GM10847 (cell line): ENCODE measurements around the gene ACAP3.

ENCODE experiments used
- POLR2A ChIP-seq: IDR thresholded peaks from 2 replicates; pipeline ENCODE4 v1.6.1; 2011; ENCODE audit not compliant: insufficient read length; ENCODE audit errors: extremely low read depth

ACAP3 gene

DNA sequence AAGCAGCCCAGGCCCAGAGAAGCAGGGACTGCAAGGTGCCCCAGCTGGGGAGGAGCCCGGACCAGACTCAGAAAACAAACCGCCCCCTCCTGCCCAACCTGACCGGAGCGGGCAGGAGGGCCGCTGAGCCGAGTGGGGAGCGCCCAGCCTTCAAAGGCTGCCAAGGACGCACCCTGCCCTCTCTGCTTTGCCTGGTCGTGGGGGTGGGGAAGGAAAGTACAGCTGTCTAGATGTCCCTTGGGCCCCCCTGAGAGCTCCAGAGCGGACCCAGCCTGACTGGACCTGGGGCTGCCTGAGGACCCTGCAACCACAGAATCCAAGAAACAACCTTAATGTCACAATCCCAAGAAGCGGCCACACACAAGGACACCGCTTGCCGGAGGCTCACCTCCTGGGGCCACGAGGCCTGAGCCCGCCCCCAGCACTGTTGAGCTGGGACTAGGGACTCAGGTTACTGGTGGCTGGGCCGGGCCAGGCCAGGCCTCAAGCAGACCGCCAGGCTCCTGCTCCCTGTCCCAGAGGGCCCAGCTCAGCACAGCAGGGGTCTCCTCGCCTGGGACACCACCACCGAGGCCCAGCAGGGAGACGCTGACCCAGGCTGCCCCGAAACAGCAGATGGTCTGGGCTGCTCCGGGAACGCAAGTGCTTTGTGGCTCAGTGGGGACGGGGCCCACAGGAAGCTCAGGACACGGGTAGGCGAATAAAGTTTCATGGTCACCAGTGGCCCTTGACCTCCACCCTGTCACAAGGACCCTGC lies 40.1 kb upstream of the ACAP3 start:
- no peak for TF ChIP-seq POLR2A

DNA sequence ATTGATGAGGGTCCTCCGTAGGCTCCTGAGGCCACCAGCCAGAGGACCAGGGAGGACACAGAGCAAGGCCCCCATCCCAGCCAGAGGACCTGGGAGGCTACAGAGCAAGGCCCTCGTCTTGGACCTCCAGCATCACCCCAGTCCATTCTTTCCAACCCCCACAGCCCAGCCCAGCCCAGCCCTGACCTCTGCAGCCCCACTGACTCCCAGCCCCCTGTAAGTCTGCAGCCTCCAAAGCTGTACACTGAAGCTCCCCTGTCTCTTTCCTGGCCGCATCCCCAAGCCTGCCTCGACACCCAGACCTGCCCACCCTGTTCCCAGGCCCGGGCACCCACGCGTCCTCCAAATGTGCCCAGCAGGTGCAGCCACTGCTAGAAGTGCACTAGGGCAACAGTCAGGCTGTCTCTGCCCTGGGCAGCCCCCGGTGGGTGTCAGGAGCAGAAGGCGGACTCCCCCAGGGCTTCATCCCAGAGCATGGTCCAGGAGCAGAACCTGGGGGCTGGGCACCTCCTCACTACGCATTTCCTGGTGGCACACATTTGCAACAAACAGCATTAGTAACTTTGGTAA lies 39.4 kb upstream of the ACAP3 start:
- TF ChIP-seq POLR2A = no peak

DNA sequence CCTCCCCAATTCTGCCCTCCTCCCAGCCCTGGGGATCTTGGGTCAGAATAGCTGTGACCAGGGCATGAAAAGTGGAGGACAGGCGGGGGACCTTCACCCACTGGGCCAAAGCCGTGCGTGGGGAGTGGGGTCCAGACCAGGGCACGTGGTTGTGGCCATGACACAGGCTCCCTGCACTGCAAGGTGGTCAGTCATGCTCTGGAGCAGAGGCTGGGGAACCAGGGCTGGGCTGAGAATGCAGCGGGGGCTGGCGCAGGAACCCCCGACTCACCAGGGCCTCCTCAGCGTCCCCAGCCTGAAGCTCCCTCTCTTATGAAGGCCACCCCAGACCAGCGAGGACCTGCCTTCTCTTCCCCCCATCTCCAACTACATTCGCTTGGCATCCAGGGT lies 38.8 kb upstream of the ACAP3 start:
- TF ChIP-seq POLR2A = no peak

DNA sequence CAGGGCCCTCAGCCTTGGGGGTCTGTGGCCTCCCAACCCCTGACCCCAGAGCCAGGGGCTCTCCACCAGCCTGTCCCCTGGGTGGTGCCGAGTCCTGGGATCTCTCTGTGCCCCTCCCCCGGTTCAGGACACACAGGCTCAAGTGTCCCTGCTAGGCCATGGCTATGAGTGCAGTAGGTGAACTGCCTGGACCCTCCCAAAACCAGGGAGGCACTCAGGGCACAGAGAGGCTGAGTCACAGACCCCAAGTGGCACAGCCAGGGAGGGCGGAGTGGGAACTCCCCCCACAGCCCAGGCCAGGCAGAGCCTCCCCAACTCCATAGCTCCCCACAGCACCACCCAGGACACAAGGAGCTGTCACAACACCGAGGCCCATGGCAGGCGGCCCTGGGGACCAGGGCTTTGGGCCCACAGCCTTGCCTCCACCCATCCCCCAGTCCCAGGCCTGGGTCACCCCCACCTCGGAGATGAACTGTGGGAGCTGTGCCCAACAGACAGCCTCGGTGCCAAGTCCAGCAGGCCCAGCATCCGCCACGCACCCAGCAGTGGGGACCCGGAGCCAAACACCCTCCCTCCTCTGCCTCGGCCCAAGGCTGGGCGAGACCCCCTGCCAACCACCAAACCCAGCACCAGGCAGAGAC lies 38.2 kb upstream of the ACAP3 start:
- TF ChIP-seq POLR2A = no peak

DNA sequence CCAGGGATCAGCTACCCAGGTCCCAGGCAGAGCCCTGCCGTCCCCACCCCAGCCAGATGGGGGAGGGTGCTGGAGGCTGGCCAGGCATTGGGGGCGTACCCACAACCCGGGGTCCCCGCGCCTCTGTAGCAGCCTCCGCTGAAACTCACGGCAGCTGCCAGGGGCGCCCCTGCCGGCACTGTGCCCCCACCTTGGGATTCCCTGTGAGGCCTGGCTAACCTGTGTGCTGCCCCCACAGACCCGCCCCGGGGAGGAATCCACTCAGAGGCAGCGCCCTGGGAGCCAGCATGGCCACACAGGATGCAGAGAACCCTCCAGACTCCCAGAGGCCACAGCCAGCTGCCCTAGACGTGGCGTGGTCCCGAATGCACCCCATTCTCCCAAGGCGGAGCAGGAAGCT lies 37.7 kb upstream of the ACAP3 start:
- no peak for TF ChIP-seq POLR2A

DNA sequence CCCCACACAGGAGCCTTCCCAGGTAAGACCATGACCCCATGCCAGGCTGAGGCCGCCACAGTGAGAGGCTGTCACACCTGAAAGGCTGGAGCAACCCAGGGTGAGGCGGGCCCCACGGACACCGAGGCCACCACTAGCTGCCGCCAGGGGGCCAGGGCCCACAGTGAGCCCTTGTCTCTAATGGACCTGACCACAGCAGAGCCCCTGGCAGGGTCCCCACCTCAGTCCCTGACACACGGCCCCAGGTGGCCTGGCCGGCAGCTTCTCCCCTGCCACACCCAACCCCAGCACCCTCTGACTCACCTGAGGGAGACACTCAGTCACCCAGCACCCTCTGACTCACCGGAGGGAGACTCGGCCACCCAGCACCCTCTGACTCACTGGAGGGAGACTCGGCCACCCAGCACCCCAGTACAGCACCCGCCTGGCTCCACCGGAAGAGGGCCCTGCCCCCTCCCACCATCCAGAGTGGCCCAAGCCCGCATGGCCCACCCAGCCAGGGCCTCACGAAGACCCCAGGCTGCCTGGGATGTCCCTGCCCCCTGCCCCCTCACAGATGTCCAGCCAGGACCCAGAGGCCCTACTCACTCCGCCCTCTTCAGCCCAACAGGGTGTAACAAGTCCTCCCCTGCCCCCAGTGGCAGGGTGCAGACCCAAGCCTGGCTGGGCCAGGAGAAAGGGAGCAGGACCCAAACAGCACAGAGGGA lies 37.1 kb upstream of the ACAP3 start:
- no peak for TF ChIP-seq POLR2A

DNA sequence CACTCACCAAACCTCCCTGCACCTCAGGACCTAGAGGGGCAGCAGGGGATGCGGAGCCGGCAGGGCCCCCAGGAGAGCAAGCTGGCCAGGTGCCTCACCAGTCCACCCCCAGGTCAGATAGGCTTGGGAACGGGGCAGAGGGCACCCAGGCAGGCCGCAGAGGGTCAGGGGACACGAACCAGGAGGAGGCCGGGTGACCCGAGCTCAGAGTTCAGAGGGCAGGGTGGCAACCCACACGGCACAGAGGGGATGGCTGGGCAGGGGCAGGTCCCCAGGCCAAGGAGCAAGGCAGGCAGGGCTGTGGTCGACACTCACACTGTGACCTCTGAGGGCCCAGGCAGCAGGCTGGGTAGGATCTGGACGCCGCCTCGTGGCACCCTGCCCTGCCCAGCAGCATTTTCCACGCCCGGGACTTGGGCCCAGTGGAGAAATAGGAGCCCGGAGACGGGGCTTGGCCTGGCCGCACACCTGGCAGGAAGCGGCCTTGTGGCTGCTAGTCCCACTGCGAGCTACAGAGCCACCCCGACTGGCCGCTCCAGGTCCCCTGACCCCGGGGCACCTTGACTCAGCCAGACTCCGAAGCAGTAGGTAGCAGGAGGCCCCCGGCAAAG lies 36.2 kb upstream of the ACAP3 start:
- no peak for TF ChIP-seq POLR2A

DNA sequence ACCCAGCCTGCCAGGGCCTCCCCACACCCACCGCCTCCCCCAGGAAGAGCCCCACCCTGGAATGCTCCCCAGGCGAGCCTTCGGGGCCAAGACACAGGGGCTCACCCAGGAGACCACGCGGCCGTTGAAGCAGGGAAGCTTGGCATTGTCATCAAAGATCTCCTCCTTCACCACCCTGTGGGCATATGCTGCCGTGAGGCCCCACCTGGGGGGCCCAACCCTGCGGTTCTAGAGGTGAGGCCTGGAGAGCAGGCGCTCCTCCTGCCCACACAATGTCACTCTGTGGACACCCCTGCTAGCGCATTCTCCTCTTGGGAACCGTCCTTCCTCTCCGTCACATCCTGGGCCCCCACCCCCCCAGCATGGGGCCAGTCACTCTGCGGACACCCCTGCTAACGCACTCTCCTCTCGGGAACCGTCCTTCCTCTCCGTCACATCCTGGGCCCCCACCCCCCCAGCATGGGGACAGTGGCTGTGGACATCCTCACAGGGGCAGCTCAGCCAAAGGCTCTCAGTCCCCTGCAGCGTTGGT lies 34.9 kb upstream of the ACAP3 start:
- TF ChIP-seq POLR2A = no peak

DNA sequence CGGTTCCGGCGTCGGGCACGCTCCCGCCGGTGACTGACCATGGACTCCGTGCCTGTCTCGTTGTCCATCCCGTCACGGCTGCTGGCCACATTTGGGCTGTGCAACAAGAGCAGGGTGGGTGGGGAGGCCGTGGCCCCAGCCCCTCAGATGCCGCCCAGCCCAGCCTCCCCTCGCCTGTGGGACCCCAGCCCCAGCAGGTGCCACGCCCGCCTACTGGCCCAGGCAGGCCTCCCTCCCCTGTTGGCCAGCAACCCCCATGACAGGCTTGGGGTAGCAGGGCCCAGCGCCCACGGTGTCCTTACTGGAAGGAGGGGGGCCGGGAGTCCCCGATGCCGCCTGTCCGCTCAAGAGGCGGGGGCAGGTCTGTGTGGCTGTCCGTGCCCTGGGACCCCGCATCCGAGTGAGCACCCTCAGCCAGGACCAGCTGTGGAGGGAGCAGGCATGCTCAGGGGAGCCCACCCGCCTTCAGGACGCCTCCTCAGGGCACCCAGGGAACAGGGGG lies 34.4 kb upstream of the ACAP3 start:
- no peak for TF ChIP-seq POLR2A

DNA sequence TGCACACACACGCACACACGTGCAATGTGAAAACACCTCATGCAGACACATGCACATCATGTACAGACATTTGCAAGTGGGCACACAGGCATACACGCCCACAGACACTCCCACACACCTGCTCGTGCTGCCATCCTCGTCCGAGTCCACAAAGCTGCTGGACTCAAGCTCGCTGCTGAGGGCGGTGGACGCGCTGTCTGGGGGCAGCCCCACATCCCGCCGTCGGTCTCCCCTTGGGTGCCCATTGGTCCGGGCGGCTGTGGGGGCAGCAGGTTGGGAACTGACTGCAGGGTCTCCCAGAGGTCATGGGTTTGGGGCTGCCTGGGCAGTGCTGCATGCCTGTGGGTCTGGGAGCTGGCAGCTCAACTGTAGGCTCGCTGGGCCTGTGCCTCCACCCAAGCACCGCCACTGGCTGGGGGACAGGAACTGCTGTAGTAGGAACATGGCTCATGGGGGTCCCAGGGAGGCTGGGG lies 33.9 kb upstream of the ACAP3 start:
- no peak for TF ChIP-seq POLR2A

DNA sequence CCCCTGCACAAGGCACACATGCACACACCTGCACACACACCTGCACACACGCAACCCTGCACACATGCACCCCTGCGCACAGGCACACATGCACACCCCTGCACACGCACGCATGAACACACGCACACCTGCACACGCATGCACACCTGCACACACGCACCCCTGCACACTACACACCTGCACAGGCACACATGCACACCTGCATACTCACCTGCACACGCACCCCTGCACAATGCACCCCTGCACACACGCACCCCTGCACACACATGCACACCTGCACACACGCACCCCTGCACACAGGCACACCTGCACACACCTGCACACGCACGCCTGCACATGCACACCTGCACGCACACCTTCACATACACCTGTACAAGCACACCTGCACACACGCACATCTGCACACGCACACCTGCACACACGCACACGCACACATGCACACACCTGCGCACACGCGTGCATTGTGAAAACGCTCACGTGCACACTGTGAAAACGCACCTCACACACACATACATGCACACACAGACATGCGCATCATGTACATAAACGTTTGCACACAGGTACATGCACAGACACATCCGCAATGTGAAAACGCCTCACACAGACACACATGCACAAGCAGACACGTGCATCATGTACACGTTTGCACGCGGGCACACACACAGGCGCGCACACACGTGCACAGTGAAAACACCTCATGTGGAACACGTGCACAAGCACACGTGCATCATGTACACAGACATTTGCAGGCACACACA lies 33.2 kb upstream of the ACAP3 start:
- no peak for TF ChIP-seq POLR2A

DNA sequence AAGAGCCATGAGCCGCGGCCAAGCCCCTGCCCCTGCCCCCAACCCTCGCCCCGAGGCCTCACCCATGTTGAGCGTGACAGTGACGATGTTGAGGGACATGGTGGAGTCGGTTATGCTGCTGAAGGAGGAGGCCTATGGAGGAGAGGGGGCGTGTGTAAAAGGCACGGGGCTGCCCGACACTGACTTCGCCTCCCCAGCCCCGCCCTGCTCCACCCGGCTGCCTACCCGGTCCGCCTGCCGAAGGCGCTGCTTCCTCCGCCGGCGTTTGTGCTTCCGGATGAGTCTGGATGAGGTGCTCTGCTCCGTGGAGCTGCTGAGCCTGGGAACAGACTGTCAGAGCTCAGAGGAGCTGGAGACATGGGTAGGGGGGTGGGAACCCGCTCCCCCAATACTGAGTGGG lies 32.5 kb upstream of the ACAP3 start:
- TF ChIP-seq POLR2A = no peak

DNA sequence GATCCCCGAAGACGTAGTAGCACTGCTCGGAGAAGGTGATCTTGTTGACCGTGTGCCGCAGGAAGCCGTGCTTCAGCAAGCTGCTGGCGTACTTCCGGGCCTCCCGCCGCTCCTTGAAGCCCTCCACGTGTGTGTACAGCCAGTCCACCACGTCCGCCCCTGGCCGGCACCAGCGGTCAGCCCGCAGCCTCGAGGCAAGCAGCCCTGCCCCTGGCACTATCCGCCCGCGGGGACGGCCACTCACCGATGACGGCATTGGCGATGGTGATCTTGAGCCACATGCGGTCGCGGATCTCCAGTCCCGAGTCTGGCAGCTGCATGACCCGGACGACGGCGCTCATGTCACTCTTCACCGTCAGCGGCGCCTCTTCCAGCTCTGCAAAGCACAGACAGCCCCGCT lies 30.5 kb upstream of the ACAP3 start:
- no peak for TF ChIP-seq POLR2A

DNA sequence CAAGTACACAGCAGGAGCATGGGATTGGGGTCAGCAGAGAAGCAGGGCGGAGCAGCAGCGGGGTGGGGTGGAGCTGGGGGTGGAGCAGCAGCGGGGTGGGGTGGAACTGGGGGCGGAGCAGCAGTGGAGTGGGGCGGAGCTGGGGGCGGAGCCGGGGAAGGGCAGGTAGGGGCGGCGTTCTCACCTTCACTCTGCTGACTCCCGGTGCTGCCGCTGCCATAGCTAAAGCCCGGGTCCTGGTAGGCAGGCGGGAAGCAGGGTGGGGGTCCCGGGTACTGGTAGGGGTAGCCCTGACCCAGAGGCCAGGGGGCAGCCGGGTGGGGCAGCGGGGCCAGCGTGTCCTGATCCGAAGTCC lies 30.0 kb upstream of the ACAP3 start:
- no peak for TF ChIP-seq POLR2A
